Measurements from ENCODE around the gene FAM78B. TPM values are rescaled to one million over a fixed set of nuclear protein-coding genes. Genes with fewer than 3 reads are reported as not detected.

FAM78B gene
- total and polyA plus RNA-seq, 2 of the 8 experiments (the other 6 are each of a cell fraction or from before 2014, with no cell fraction given), result 2.3 to 3.6 TPM

DNA sequence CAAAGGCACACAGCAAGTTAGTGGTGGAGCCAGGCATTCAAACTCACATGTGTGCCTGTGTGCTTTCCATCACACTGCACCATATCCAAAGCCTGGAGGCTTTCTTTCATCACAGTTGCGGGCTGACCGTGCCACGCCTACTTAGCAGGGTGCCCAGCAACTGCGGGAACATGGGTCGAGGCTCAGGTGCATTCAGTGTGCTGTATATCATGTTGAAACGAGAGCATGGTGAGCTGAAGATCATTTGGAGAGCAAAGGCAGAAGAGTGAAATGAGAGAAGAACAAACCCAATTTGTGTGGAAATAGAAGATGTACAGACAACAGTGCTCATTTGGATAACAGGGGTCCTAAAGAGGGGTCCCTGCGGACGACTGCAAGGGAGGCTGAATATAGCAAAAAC is 46.5 kb downstream of the FAM78B start:
- Histone ChIP-seq H2BK120ac (replicated peaks; ENCODE audit: low read depth, low read length) (no peak overlapping the region), H2BK15ac (ENCODE audit: low read length) (no peak overlapping the region), H3K27me3 (replicated peaks in 1 of 4; ENCODE audit: control insufficient read depth in 3 of 4, extremely low read depth in 1 of 4, insufficient read depth in 3 of 4, low read length in 3 of 4) (no peaks in the 10 kb centered on the region), H3K9ac (replicated peaks in 1 of 4; ENCODE audit: extremely low read depth in 1 of 4, low read depth in 3 of 4, low read length in 3 of 4) (no peak overlapping the region), H4K91ac (replicated peaks; ENCODE audit: insufficient read length, low read length) (no peak overlapping the region), H3K23me2 (ENCODE audit: low read depth, low read length) (no peaks in the 10 kb centered on the region), H2BK12ac (ENCODE audit: low read depth, low read length) (no peak overlapping the region), H3K4me2 (ENCODE audit: insufficient read depth in 1 of 2, low read depth in 2 of 2, low read length in 2 of 2) (no peak overlapping the region), H3K56ac (replicated peaks; ENCODE audit: insufficient read length, low read depth, low read length) (no peak overlapping the region), H3K27ac (ENCODE audit: low read depth, low read length) (no peak overlapping the region), H2BK5ac (ENCODE audit: low read depth, low read length) (no peak overlapping the region), H2AFZ (ENCODE audit: low read length) (no peak overlapping the region), H3K4ac (replicated peaks; ENCODE audit: insufficient read length, low read depth, low read length) (no peak overlapping the region), H3K4me1 (replicated peaks in 1 of 4; ENCODE audit: control insufficient read depth in 3 of 4, insufficient read depth in 4 of 4, low read length in 3 of 4) (peaks cover 0 to 2% (median under 1%) of the 10 kb centered on the region in 4 experiments; a peak in 4 of 7 replicates), H3K18ac (ENCODE audit: extremely low read depth, low read length) (no peak overlapping the region), H3K23ac (ENCODE audit: insufficient read length) (no peak overlapping the region), H4K5ac (ENCODE audit: insufficient read length, low read depth, low read length) (no peak overlapping the region), H3K79me2 (ENCODE audit: control insufficient read depth in 1 of 2, insufficient read depth in 2 of 2, low read length in 2 of 2) (no peaks in the 10 kb centered on the region), H4K8ac (ENCODE audit: extremely low read depth, insufficient read depth, low read length) (no peak overlapping the region), H3K9me3 (ENCODE audit: insufficient read depth in 2 of 2, low read depth in 1 of 2, low read length in 1 of 2) (no peaks in the 10 kb centered on the region), H3K79me1 (ENCODE audit: low read depth, low read length) (no peaks in the 10 kb centered on the region), H3K36me3 (ENCODE audit: control insufficient read depth in 2 of 4, insufficient read depth in 4 of 4, low read length in 3 of 4) (no peaks in the 10 kb centered on the region), H4K20me1 (replicated peaks in 1 of 2; ENCODE audit: control insufficient read depth in 1 of 2, insufficient read depth in 2 of 2, low read length in 2 of 2) (no peaks in the 10 kb centered on the region), H2BK20ac (ENCODE audit: low read length) (no peak overlapping the region), H3K4me3 (ENCODE audit: extremely low read depth in 1 of 4, insufficient read depth in 2 of 4, low read depth in 3 of 4, low read length in 4 of 4) (no peak overlapping the region), H3K14ac (ENCODE audit: insufficient read length) (no peak overlapping the region), H2AK5ac (ENCODE audit: low read depth, low read length) (no peak overlapping the region)
- FAIRE-seq, result no peak
- WGBS, 2 experiments (ENCODE audit: extremely low coverage in 1 of 2, insufficient coverage in 1 of 2, insufficient read length in 1 of 2, insufficient replicate concordance in 2 of 2, low coverage in 1 of 2, low lambda C conversion rate in 2 of 2, missing lambda C conversion rate in 1 of 2), result 87% methylated on average over 8 of the region's 8 CpGs; no CpG with 5 or more reads in 1 of the 2 experiments
- POLR2A ChIA-PET (ENCODE audit: partially characterized antibody), result no interaction called here
- DNase-seq (ENCODE audit: low read depth in 1 of 2, low spot score in 2 of 2), result no peak
- CTCF ChIA-PET (ENCODE audit: partially characterized antibody), result interaction anchor here (1.0 to 1.7 kb wide), 6 partner anchors 12 to 196 kb away, joined by 3 to 7 read pairs (median 4); no protein-coding TSS in a partner anchor
- TF ChIP-seq NANOG (IDR thresholded peaks at IDR 0.05; ENCODE audit: insufficient read depth, low read depth, low read length, poor library complexity, severe bottlenecking) (no peak), BACH1 (IDR thresholded peaks at IDR 0.05; ENCODE audit: low read length) (no peak)
